ENCODE results near the gene RAI14. TPM values are rescaled to one million over a fixed set of nuclear protein-coding genes. Genes with fewer than 3 reads are reported as not detected.
"Not testable (repeated sequence)": the region's sequence is repeated elsewhere in the genome, so short reads cannot be mapped to it uniquely, and the experiment has no call there.

Gene RAI14
- total RNA-seq, 1 experiment from 2014 or later, result 71.5 TPM

DNA sequence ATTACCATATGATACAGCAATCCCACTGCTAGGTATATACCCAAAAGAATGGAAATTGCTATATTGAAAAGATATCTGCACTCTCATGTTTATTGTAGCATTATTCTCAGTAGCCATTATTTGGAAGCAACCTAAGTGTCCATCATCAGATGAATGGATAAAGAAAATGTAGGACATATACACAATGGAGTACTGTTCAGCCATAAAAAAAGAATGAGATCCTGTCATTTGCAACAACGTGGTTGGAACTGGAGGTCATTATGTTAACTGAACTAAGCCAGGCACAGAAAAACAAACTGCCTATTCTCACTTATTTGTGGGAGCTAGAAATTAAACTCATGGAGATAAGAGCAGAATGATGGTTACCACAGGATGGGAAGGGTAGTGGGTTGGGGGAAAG, 119.8 kb downstream of the RAI14 start:
- intact Hi-C loops (cut with micrococcal nuclease; ENCODE audit: unreplicated experiment), result no loop called here
- Mint-ChIP-seq H3K4me3 (ENCODE audit: unreplicated experiment) (no peak overlapping the region), H3K4me1 (ENCODE audit: low read depth, unreplicated experiment) (no peaks in the 10 kb centered on the region), H3K27ac (ENCODE audit: unreplicated experiment) (no peak overlapping the region), H3K36me3 (ENCODE audit: insufficient read depth, unreplicated experiment) (peaks cover 33% of the 10 kb centered on the region), H3K27me3 (ENCODE audit: insufficient read depth, unreplicated experiment) (no peaks in the 10 kb centered on the region), H3K9me3 (ENCODE audit: unreplicated experiment) (peaks cover 27% of the 10 kb centered on the region)
- POLR2A ChIA-PET, result no interaction called here
- Histone ChIP-seq H3K4me1 (no peaks in the 10 kb centered on the region), H3K36me3 (ENCODE audit: control insufficient read depth, insufficient read depth, low read length) (no peaks in the 10 kb centered on the region), H3K4me3 (ENCODE audit: low read depth, low read length) (no peak overlapping the region), H3K9me3 (peaks cover 9% of the 10 kb centered on the region), H3K27me3 (replicated peaks; ENCODE audit: control insufficient read depth, insufficient read depth, low read length) (no peaks in the 10 kb centered on the region)
- no TSS peak for BruUV-seq (replicated peaks)
- no peak for DNase-seq
- TF ChIP-seq, protein P1, sequence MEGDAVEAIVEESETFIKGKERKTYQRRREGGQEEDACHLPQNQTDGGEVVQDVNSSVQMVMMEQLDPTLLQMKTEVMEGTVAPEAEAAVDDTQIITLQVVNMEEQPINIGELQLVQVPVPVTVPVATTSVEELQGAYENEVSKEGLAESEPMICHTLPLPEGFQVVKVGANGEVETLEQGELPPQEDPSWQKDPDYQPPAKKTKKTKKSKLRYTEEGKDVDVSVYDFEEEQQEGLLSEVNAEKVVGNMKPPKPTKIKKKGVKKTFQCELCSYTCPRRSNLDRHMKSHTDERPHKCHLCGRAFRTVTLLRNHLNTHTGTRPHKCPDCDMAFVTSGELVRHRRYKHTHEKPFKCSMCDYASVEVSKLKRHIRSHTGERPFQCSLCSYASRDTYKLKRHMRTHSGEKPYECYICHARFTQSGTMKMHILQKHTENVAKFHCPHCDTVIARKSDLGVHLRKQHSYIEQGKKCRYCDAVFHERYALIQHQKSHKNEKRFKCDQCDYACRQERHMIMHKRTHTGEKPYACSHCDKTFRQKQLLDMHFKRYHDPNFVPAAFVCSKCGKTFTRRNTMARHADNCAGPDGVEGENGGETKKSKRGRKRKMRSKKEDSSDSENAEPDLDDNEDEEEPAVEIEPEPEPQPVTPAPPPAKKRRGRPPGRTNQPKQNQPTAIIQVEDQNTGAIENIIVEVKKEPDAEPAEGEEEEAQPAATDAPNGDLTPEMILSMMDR (IDR thresholded peaks at IDR 0.05; ENCODE audit: insufficient read depth in 1 of 2, low read depth in 1 of 2, low read length in 1 of 2, severe bottlenecking in 1 of 2, unreplicated experiment in 1 of 2), result no peak
- CTCF ChIA-PET, result no interaction called here

GRCh38 chr5:34778091-34778850, 122.1 kb downstream of the RAI14 start:
- no peak for DNase-seq
- Mint-ChIP-seq H3K27ac (ENCODE audit: unreplicated experiment) (no peak overlapping the region), H3K36me3 (ENCODE audit: insufficient read depth, unreplicated experiment) (peaks cover 33% of the 10 kb centered on the region), H3K27me3 (ENCODE audit: insufficient read depth, unreplicated experiment) (no peaks in the 10 kb centered on the region), H3K4me1 (ENCODE audit: low read depth, unreplicated experiment) (no peaks in the 10 kb centered on the region), H3K9me3 (ENCODE audit: unreplicated experiment) (peaks cover 47% of the 10 kb centered on the region), H3K4me3 (ENCODE audit: unreplicated experiment) (no peak overlapping the region)
- BruUV-seq (replicated peaks), result no TSS peak
- H3K27me3 ChIP-seq (replicated peaks; ENCODE audit: control insufficient read depth, insufficient read depth, low read length), result no peaks in the 10 kb centered on the region
- H3K36me3 ChIP-seq (ENCODE audit: control insufficient read depth, insufficient read depth, low read length), result no peaks in the 10 kb centered on the region
- intact Hi-C loops (cut with micrococcal nuclease; ENCODE audit: unreplicated experiment), result no loop called here
- TF ChIP-seq, protein P1 (IDR thresholded peaks at IDR 0.05; ENCODE audit: insufficient read depth in 1 of 2, low read depth in 1 of 2, low read length in 1 of 2, severe bottlenecking in 1 of 2, unreplicated experiment in 1 of 2), result no peak
- peaks cover 16% of the 10 kb centered on the region for H3K9me3 ChIP-seq
- CTCF ChIA-PET, result no interaction called here
- POLR2A ChIA-PET, result no interaction called here
- H3K4me3 ChIP-seq (ENCODE audit: low read depth, low read length), result no peak overlapping the region
- no peaks in the 10 kb centered on the region for H3K4me1 ChIP-seq

DNA sequence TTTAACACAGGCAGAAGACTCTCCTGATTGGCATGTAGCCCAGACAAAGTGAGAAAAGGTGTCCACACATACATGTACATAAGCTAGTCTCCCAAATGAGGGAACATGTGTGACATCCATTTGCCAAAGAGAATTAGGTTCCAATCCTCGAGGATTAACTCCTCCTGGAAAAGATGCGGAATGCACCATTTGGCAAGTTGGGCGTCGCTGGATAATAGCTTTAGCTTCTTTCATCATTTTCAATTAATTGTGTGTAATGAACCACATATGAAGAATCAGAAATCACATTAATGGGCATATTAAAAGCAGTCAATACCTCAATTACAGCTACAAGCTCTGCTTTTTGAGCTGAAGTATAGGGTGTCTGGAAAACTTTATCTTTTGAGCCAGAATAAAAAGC, 127.8 kb downstream of the RAI14 start:
- H3K27me3 Mint-ChIP-seq (ENCODE audit: insufficient read depth, unreplicated experiment); H3K4me3 Mint-ChIP-seq (ENCODE audit: unreplicated experiment); intact Hi-C loops (cut with micrococcal nuclease; ENCODE audit: unreplicated experiment); BruUV-seq (replicated peaks); H3K4me1 Mint-ChIP-seq (ENCODE audit: low read depth, unreplicated experiment); H3K4me3 ChIP-seq (ENCODE audit: low read depth, low read length); POLR2A ChIA-PET; H3K27ac Mint-ChIP-seq (ENCODE audit: unreplicated experiment); H3K4me1 ChIP-seq; H3K36me3 ChIP-seq (ENCODE audit: control insufficient read depth, insufficient read depth, low read length); DNase-seq; CTCF ChIA-PET; H3K27me3 ChIP-seq (replicated peaks; ENCODE audit: control insufficient read depth, insufficient read depth, low read length); H3K9me3 ChIP-seq: not testable (repeated sequence)
- peaks cover 61% of the 10 kb centered on the region for H3K9me3 Mint-ChIP-seq (ENCODE audit: unreplicated experiment)
- peaks cover 43% of the 10 kb centered on the region for H3K36me3 Mint-ChIP-seq (ENCODE audit: insufficient read depth, unreplicated experiment)
